HepG2 (cell line): ENCODE measurements around the gene INAFM1. TPM values are rescaled to one million over a fixed set of nuclear protein-coding genes. Genes with fewer than 3 reads are reported as not detected.

Experiments used
- CHD4 ChIP-seq: fragments of 200-600 bp; sonication (generic); IDR thresholded peaks from 2 replicates; pipeline ENCODE4 v1.7.0; 2017; ENCODE audit warnings: mild to moderate bottlenecking, low read length, borderline replicate concordance
- HMG20B ChIP-seq: conservative IDR thresholded peaks from 2 replicates; pipeline ENCODE4 v1.6.1; 2016; ENCODE audit warnings: missing genetic modification reagents, missing compliant biosample characterization
- NCOR1 ChIP-seq: fragments of 200-600 bp; sonication (generic); IDR thresholded peaks from 2 replicates; pipeline ENCODE4 v1.7.0; 2017; ENCODE audit warnings: antibody characterized with exemption, low read length, borderline replicate concordance
- NFRKB ChIP-seq: fragments of 450-650 bp; IDR thresholded peaks from 2 replicates; pipeline ENCODE4 v1.6.1; 2017
- RARG ChIP-seq: sonication (generic); formaldehyde crosslinking; IDR thresholded peaks from 2 replicates; pipeline ENCODE4 v1.4.0; 2020; ENCODE audit warnings: low read depth, mild to moderate bottlenecking, missing genetic modification reagents
- ZNF30 ChIP-seq: sonication (generic); formaldehyde crosslinking; IDR thresholded peaks from 2 replicates; pipeline ENCODE4 v1.5.0; 2020; ENCODE audit warnings: mild to moderate bottlenecking, missing genetic modification reagents
- ZNF567 ChIP-seq: sonication (generic); formaldehyde crosslinking; IDR thresholded peaks from 2 replicates; pipeline ENCODE4 v1.8.1; 2023; ENCODE audit warnings: mild to moderate bottlenecking, missing genetic modification reagents, borderline replicate concordance
- ZNF607 ChIP-seq: sonication (generic); formaldehyde crosslinking; IDR thresholded peaks from 2 replicates; pipeline ENCODE4 v1.5.1; 2020; ENCODE audit warnings: missing genetic modification reagents, mild to moderate bottlenecking, borderline replicate concordance
- ZNF792 ChIP-seq: IDR thresholded peaks from 2 replicates; pipeline ENCODE4 v1.6.1; 2016
- ZSCAN20 ChIP-seq: sonication (generic); formaldehyde crosslinking; IDR thresholded peaks from 2 replicates; pipeline ENCODE4 v1.4.0; 2020; ENCODE audit warnings: missing genetic modification reagents, mild to moderate bottlenecking, borderline replicate concordance
- polyA plus RNA-seq, 8 experiments: library from polyadenylated mRNA; depleted of rRNA in 3 of 8; stranded (reverse) in 7 of 8; unstranded in 1 of 8; fragments of >200 nt; fragmentation: Illumina TruSeq in 4 of 8; extraction: Trizol in 4 of 8; gene quantifications; 2 replicates each; pipeline versions ENCODE4 v1.2.1 to v1.2.3, GENCODE V29; 2011 to 2016; ENCODE audit warnings: low read depth in 4 of 8, missing spikeins in 1 of 8, mixed read lengths in 1 of 8; ENCODE audit not compliant: insufficient read depth in 1 of 8
- total RNA-seq, 5 experiments: library from RNA; depleted of rRNA; stranded (reverse); fragments of >200 nt; fragmentation: Illumina TruSeq; extraction: Trizol; gene quantifications; 2 replicates each; pipeline ENCODE4 v1.2.3, GENCODE V29; 2016; ENCODE audit warnings: low read depth in 1 of 5
- TF ChIP-seq, protein P1 (sequence below): sonication (generic); formaldehyde crosslinking; IDR thresholded peaks from 2 replicates; pipeline ENCODE4 v1.4.0; 2020; ENCODE audit warnings: missing genetic modification reagents, mild to moderate bottlenecking, borderline replicate concordance
- TF ChIP-seq, protein P2 (sequence below): IDR thresholded peaks from 2 replicates; pipeline ENCODE4 v1.6.1; 2016; ENCODE audit warnings: control low read depth
- TF ChIP-seq, protein P3 (sequence below): sonication (generic); formaldehyde crosslinking; IDR thresholded peaks from 2 replicates; pipeline ENCODE4 v1.4.0; 2020; ENCODE audit warnings: missing genetic modification reagents, borderline replicate concordance
- TF ChIP-seq, protein P4 (sequence below): sonication (generic); formaldehyde crosslinking; IDR thresholded peaks from 2 replicates; pipeline ENCODE4 v1.4.0; 2020; ENCODE audit warnings: missing genetic modification reagents

INAFM1 gene
- total and polyA plus RNA-seq, 2 of the 13 experiments (the other 11 are each of a cell fraction or from before 2014, with no cell fraction given), result 0.88 to 1.9 TPM

DNA sequence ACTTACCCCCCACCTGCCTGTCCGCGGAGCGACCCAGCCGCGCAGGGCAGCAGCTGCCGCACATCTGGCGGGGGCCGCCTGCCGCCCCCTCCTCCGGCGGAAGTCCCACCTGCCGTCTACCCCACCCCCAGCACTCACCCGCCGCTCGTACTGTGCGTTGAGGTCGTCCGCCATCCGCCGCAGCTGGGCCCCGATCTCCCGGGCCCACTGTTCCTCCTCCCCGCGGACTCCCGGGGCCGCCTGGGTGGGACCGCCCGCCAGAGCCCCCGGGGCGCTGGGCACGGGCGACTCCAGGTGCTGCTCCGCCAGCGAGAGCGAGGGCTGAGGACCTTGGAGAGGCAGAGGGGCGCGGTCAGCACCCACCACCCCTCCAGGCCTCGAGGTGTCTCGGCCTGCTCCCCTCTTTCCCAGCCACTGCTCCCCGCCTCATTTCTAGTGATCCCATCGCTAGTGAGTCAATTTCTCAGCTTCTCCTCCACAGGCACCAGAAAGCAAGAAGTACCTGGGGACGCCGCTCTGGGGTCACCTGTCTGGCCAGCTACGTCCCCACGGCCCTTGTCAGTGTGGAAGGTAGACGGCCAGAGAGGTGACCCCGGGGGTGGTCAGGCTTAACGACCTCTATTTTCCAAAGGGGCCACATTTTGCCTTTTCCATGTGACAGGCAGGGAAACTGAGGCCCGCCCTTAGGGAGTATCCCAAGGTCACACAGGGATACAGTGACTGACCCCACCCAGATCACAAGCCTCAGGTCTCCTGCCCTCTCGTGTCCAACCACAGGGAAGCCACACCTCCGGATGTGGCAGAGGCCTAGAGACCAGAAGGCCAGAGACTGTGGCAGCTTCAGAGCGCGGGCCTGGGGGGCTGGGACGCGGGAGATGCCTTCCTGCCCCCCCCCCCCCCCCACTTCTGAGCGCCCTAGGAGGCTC, 48.0 kb upstream of the INAFM1 start (continued):
- TF ChIP-seq, protein P1, sequence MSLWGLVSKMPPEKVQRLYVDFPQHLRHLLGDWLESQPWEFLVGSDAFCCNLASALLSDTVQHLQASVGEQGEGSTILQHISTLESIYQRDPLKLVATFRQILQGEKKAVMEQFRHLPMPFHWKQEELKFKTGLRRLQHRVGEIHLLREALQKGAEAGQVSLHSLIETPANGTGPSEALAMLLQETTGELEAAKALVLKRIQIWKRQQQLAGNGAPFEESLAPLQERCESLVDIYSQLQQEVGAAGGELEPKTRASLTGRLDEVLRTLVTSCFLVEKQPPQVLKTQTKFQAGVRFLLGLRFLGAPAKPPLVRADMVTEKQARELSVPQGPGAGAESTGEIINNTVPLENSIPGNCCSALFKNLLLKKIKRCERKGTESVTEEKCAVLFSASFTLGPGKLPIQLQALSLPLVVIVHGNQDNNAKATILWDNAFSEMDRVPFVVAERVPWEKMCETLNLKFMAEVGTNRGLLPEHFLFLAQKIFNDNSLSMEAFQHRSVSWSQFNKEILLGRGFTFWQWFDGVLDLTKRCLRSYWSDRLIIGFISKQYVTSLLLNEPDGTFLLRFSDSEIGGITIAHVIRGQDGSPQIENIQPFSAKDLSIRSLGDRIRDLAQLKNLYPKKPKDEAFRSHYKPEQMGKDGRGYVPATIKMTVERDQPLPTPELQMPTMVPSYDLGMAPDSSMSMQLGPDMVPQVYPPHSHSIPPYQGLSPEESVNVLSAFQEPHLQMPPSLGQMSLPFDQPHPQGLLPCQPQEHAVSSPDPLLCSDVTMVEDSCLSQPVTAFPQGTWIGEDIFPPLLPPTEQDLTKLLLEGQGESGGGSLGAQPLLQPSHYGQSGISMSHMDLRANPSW, result no peak; the same call in 1 of the 2 replicates
- TF ChIP-seq RARG (CRISPR knock-in tag), result no peak
- no peak for TF ChIP-seq ZNF30
- TF ChIP-seq ZNF607 (CRISPR knock-in tag), result no peak
- TF ChIP-seq, protein P2, sequence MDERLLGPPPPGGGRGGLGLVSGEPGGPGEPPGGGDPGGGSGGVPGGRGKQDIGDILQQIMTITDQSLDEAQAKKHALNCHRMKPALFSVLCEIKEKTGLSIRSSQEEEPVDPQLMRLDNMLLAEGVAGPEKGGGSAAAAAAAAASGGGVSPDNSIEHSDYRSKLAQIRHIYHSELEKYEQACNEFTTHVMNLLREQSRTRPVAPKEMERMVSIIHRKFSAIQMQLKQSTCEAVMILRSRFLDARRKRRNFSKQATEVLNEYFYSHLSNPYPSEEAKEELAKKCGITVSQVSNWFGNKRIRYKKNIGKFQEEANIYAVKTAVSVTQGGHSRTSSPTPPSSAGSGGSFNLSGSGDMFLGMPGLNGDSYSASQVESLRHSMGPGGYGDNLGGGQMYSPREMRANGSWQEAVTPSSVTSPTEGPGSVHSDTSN (CRISPR knock-in tag), result no peak
- no peak; the same call in 1 of the 2 replicates for TF ChIP-seq ZNF792
- TF ChIP-seq CHD4, result no peak
- TF ChIP-seq NFRKB, result no peak
- TF ChIP-seq, protein P3, sequence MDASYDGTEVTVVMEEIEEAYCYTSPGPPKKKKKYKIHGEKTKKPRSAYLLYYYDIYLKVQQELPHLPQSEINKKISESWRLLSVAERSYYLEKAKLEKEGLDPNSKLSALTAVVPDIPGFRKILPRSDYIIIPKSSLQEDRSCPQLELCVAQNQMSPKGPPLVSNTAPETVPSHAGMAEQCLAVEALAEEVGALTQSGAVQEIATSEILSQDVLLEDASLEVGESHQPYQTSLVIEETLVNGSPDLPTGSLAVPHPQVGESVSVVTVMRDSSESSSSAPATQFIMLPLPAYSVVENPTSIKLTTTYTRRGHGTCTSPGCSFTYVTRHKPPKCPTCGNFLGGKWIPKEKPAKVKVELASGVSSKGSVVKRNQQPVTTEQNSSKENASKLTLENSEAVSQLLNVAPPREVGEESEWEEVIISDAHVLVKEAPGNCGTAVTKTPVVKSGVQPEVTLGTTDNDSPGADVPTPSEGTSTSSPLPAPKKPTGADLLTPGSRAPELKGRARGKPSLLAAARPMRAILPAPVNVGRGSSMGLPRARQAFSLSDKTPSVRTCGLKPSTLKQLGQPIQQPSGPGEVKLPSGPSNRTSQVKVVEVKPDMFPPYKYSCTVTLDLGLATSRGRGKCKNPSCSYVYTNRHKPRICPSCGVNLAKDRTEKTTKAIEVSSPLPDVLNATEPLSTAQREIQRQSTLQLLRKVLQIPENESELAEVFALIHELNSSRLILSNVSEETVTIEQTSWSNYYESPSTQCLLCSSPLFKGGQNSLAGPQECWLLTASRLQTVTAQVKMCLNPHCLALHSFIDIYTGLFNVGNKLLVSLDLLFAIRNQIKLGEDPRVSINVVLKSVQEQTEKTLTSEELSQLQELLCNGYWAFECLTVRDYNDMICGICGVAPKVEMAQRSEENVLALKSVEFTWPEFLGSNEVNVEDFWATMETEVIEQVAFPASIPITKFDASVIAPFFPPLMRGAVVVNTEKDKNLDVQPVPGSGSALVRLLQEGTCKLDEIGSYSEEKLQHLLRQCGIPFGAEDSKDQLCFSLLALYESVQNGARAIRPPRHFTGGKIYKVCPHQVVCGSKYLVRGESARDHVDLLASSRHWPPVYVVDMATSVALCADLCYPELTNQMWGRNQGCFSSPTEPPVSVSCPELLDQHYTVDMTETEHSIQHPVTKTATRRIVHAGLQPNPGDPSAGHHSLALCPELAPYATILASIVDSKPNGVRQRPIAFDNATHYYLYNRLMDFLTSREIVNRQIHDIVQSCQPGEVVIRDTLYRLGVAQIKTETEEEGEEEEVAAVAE (CRISPR knock-in tag), result peak; percentile 33; the same call in 1 of the 2 replicates
- no peak; the same call in 1 of the 2 replicates for TF ChIP-seq ZSCAN20 (CRISPR knock-in tag)
- no peak for TF ChIP-seq HMG20B (CRISPR knock-in tag)
- TF ChIP-seq ZNF567, result 0 out of 2 replicates have a peak, but pooled peaks have one; percentile 13
- TF ChIP-seq, protein P4, sequence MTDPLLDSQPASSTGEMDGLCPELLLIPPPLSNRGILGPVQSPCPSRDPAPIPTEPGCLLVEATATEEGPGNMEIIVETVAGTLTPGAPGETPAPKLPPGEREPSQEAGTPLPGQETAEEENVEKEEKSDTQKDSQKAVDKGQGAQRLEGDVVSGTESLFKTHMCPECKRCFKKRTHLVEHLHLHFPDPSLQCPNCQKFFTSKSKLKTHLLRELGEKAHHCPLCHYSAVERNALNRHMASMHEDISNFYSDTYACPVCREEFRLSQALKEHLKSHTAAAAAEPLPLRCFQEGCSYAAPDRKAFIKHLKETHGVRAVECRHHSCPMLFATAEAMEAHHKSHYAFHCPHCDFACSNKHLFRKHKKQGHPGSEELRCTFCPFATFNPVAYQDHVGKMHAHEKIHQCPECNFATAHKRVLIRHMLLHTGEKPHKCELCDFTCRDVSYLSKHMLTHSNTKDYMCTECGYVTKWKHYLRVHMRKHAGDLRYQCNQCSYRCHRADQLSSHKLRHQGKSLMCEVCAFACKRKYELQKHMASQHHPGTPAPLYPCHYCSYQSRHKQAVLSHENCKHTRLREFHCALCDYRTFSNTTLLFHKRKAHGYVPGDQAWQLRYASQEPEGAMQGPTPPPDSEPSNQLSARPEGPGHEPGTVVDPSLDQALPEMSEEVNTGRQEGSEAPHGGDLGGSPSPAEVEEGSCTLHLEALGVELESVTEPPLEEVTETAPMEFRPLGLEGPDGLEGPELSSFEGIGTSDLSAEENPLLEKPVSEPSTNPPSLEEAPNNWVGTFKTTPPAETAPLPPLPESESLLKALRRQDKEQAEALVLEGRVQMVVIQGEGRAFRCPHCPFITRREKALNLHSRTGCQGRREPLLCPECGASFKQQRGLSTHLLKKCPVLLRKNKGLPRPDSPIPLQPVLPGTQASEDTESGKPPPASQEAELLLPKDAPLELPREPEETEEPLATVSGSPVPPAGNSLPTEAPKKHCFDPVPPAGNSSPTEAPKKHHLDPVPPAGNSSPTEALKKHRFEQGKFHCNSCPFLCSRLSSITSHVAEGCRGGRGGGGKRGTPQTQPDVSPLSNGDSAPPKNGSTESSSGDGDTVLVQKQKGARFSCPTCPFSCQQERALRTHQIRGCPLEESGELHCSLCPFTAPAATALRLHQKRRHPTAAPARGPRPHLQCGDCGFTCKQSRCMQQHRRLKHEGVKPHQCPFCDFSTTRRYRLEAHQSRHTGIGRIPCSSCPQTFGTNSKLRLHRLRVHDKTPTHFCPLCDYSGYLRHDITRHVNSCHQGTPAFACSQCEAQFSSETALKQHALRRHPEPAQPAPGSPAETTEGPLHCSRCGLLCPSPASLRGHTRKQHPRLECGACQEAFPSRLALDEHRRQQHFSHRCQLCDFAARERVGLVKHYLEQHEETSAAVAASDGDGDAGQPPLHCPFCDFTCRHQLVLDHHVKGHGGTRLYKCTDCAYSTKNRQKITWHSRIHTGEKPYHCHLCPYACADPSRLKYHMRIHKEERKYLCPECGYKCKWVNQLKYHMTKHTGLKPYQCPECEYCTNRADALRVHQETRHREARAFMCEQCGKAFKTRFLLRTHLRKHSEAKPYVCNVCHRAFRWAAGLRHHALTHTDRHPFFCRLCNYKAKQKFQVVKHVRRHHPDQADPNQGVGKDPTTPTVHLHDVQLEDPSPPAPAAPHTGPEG, result peak; percentile 20; the same call in 1 of the 2 replicates
- no peak for TF ChIP-seq NCOR1
